ENCODE data around the gene BCL11B. TPM values are rescaled to one million over a fixed set of nuclear protein-coding genes. Genes with fewer than 3 reads are reported as not detected.
A peak's percentile ranks its signal among the peaks of the same experiment; 100 is the strongest.

Gene BCL11B
- total and polyA plus RNA-seq, 12 donors: 0.03 to 1.9 (median 0.11) TPM; not detected in 2

GRCh38 chr14:99252940-99253868 lies 18.8 kb downstream of the BCL11B start:
- peaks cover 0 to 99% (median 80%) of the 10 kb centered on the region in 7 donors for H3K27me3 ChIP-seq
- no peaks in the 10 kb centered on the region for H3K9me3 ChIP-seq
- peak overlapping the region in 1 of 10 donors; percentile 55 for H3K27ac ChIP-seq
- 70 to 72% methylated on average over 25 of the region's 25 CpGs for WGBS, 2 donors
- ATAC-seq: no peak
- H3K36me3 ChIP-seq: no peaks in the 10 kb centered on the region
- DNase-seq: no peak
- no peak for TF ChIP-seq CTCF (IDR thresholded peaks at IDR 0.05)
- intact Hi-C loops (cut with DNase I): no loop called here
- H3K4me3 ChIP-seq: peak overlapping the region in 1 of 10 donors; percentile 9
- H3K4me1 ChIP-seq: no peaks in the 10 kb centered on the region

- intact Hi-C loops (cut with DNase I): no loop called here
- no peak for TF ChIP-seq CTCF (IDR thresholded peaks at IDR 0.05)
- Histone ChIP-seq H3K27ac (peak overlapping the region in 1 of 10 donors; percentile 55), H3K4me1 (no peaks in the 10 kb centered on the region), H3K4me3 (no peak overlapping the region), H3K9me3 (no peaks in the 10 kb centered on the region), H3K36me3 (no peaks in the 10 kb centered on the region), H3K27me3 (peaks cover 0 to 99% (median 81%) of the 10 kb centered on the region in 7 donors)
- WGBS, 2 donors: 70 to 80% methylated on average over 9 of the region's 9 CpGs
- ATAC-seq: no peak
- no peak for DNase-seq
Observed at GRCh38 chr14:99252443-99252939, 19.5 kb downstream of the BCL11B start.

- no peak for TF ChIP-seq CTCF (IDR thresholded peaks at IDR 0.05)
- DNase-seq (no peak), ATAC-seq (no peak)
- Histone ChIP-seq H3K4me1 (peaks cover 0 to 1% (median 0%) of the 10 kb centered on the region in 9 donors), H3K27me3 (peaks cover 3 to 99% (median 81%) of the 10 kb centered on the region in 7 donors), H3K36me3 (no peaks in the 10 kb centered on the region), H3K9me3 (no peaks in the 10 kb centered on the region), H3K4me3 (no peak overlapping the region), H3K27ac (peak overlapping the region in 1 of 10 donors; percentile 80)
- 85 to 89% methylated on average over 2 of the region's 2 CpGs for WGBS, 2 donors
- intact Hi-C loops (cut with DNase I): no loop called here
Observed at GRCh38 chr14:99251721-99252120, 20.3 kb downstream of the BCL11B start.

GRCh38 chr14:99250636-99251208 lies 21.3 kb downstream of the BCL11B start:
- Histone ChIP-seq H3K4me3 (no peak overlapping the region), H3K27me3 (peaks cover 11 to 99% (median 81%) of the 10 kb centered on the region in 7 donors), H3K4me1 (peaks cover 0 to 11% (median 4%) of the 10 kb centered on the region in 9 donors), H3K9me3 (no peaks in the 10 kb centered on the region), H3K27ac (peak overlapping the region in 1 of 10 donors; percentile 80), H3K36me3 (no peaks in the 10 kb centered on the region)
- WGBS, 2 donors: 76 to 84% methylated on average over 5 of the region's 5 CpGs
- no peak for TF ChIP-seq CTCF (IDR thresholded peaks at IDR 0.05)
- intact Hi-C loops (cut with DNase I): no loop called here
- no peak for DNase-seq
- no peak for ATAC-seq

All from heart right ventricle (tissue), 16 donors.